PC-9 (cell line): Measurements from ENCODE around the gene SLC35D1.

Source experiments
- CTCF ChIP-seq: fragments of 200-600 bp; sonication (generic); conservative IDR thresholded peaks from 2 replicates; pipeline ENCODE4 v1.6.1; 2017; ENCODE audit warnings: mixed run types, antibody characterized with exemption, mild to moderate bottlenecking, moderate library complexity
- EZH2 ChIP-seq: fragments of 200-600 bp; sonication (generic); IDR thresholded peaks from 2 replicates; pipeline ENCODE4 v1.8.0; 2017; ENCODE audit warnings: antibody characterized with exemption, low read depth

- no peak for TF ChIP-seq EZH2
- TF ChIP-seq CTCF, result no peak
Measured at GRCh38 chr1:67097305-67097704, 43.4 kb upstream of the SLC35D1 start.
